Liver (tissue), 3 donors: Measurements from ENCODE around the gene ADM5.

Source experiments
- CTCF ChIP-seq: fragments of 150-350 bp; IDR thresholded peaks from 2 replicates; pipeline ENCODE4 v1.5.1; 2017; ENCODE audit warnings: improper control_type of control experiment, low read depth, low read length; ENCODE audit not compliant: missing input control
- FOXA1 ChIP-seq: IDR thresholded peaks from 2 replicates; pipeline ENCODE4 v1.6.1; 2016; ENCODE audit warnings: antibody characterized with exemption
- JUND ChIP-seq, 2 donors: IDR thresholded peaks; 2 replicates each; pipeline ENCODE4 v1.6.1; 2016; ENCODE audit warnings: antibody characterized with exemption in 2 of 2
- MAX ChIP-seq: IDR thresholded peaks from 2 replicates; pipeline ENCODE4 v1.6.1; 2016; ENCODE audit warnings: antibody characterized with exemption
- RAD21 ChIP-seq, 2 donors: IDR thresholded peaks; 2 replicates each; pipeline ENCODE4 v1.6.1; 2016; ENCODE audit warnings: antibody characterized with exemption in 2 of 2, mild to moderate bottlenecking in 2 of 2
- TAF1 ChIP-seq: conservative IDR thresholded peaks from 2 replicates; pipeline ENCODE4 v1.6.1; 2016; ENCODE audit warnings: antibody characterized with exemption, mild to moderate bottlenecking
- ZBTB33 ChIP-seq: IDR thresholded peaks from 2 replicates; pipeline ENCODE4 v1.6.1; 2016; ENCODE audit warnings: antibody characterized with exemption
- donor health status: healthy.
- donor health status: healthy.

- TF ChIP-seq CTCF (no peak), MAX (no peak), RAD21 (IDR thresholded peaks at IDR 0.05) (no peak), ZBTB33 (no peak), TAF1 (no peak), JUND (IDR thresholded peaks at IDR 0.05) (no peak), FOXA1 (no peak)
Measured at GRCh38 chr19:49663224-49663623, 26.2 kb upstream of the ADM5 start.
